Measurements from ENCODE around the gene SURF4. TPM values are rescaled to one million over a fixed set of nuclear protein-coding genes. Genes with fewer than 3 reads are reported as not detected.

Gene SURF4
- total and polyA plus RNA-seq, 2 of the 13 experiments (the other 11 are each of a cell fraction or from before 2014, with no cell fraction given), result 220 to 265 TPM

GRCh38 chr9:133347985-133348717, 27.7 kb downstream of the SURF4 start, which contains the start of the genes MED22 and RPL7A (continued):
- TF ChIP-seq ZNF670 (CRISPR knock-in tag; IDR thresholded peaks at IDR 0.05; ENCODE audit: borderline replicate concordance), result peak; percentile 5; the same call in 1 of the 2 replicates
- TF ChIP-seq MNT (IDR thresholded peaks at IDR 0.05), result no peak
- 0 out of 2 replicates have a peak, but pooled peaks have one; percentile 25 for TF ChIP-seq HMG20A (CRISPR knock-in tag; IDR thresholded peaks at IDR 0.05; ENCODE audit: borderline replicate concordance)
- TF ChIP-seq ZFY (CRISPR knock-in tag; IDR thresholded peaks at IDR 0.05), result peak; percentile 75
- TF ChIP-seq REL (CRISPR knock-in tag; conservative IDR thresholded peaks at IDR 0.05), result 0 out of 2 replicates have a peak, but pooled peaks have one; percentile 68
- TF ChIP-seq ZNF687 (CRISPR knock-in tag; IDR thresholded peaks at IDR 0.05), result peak; percentile 83
- peak; percentile 27; the same call in 1 of the 2 replicates for TF ChIP-seq THRA (CRISPR knock-in tag; IDR thresholded peaks at IDR 0.05; ENCODE audit: borderline replicate concordance)
- no peak for TF ChIP-seq ZBTB8A (CRISPR knock-in tag; IDR thresholded peaks at IDR 0.05; ENCODE audit: borderline replicate concordance, low read depth)
- TF ChIP-seq POGZ (CRISPR knock-in tag; IDR thresholded peaks at IDR 0.05), result 0 out of 2 replicates have a peak, but pooled peaks have one; percentile 22
- TF ChIP-seq ZNF30 (CRISPR knock-in tag; IDR thresholded peaks at IDR 0.05), result no peak
- TF ChIP-seq ZNF160 (CRISPR knock-in tag; IDR thresholded peaks at IDR 0.05), result peak; percentile 83; the same call in 1 of the 2 replicates
- no peak for TF ChIP-seq ZNF746 (CRISPR knock-in tag; IDR thresholded peaks at IDR 0.05)
- no peak for TF ChIP-seq ZNF720 (CRISPR knock-in tag; IDR thresholded peaks at IDR 0.05)
- peak; percentile 56; the same call in 1 of the 2 replicates for TF ChIP-seq TGIF2 (CRISPR knock-in tag; IDR thresholded peaks at IDR 0.05)
- TF ChIP-seq ZNF644 (CRISPR knock-in tag; IDR thresholded peaks at IDR 0.05; ENCODE audit: low read depth), result no peak
- TF ChIP-seq ERF (CRISPR knock-in tag; IDR thresholded peaks at IDR 0.05), result peak; percentile 60; the same call in 1 of the 2 replicates
- TF ChIP-seq HMG20B (CRISPR knock-in tag; conservative IDR thresholded peaks at IDR 0.05), result no peak
- no peak; the same call in 1 of the 2 replicates for TF ChIP-seq E2F1 (CRISPR knock-in tag; IDR thresholded peaks at IDR 0.05)
- TF ChIP-seq CREBL2 (CRISPR knock-in tag; IDR thresholded peaks at IDR 0.05; ENCODE audit: borderline replicate concordance), result no peak
- peak; percentile 71; the same call in 1 of the 2 replicates for TF ChIP-seq NKX3-1 (CRISPR knock-in tag; IDR thresholded peaks at IDR 0.05)
- no peak for TF ChIP-seq ZNF3 (CRISPR knock-in tag; IDR thresholded peaks at IDR 0.05)
